Testis (tissue), 2 donors: ENCODE measurements around the gene MSLN.

Experiments used
- POLR2A ChIP-seq: fragments of 450-650 bp; IDR thresholded peaks from one replicate; pipeline ENCODE4 v1.6.1; 2017; ENCODE audit warnings: antibody characterized with exemption, mild to moderate bottlenecking, moderate library complexity
- TF ChIP-seq, protein P1 (sequence below), 3 experiments: fragments of 450-650 bp in 2 of 3; fragments of 200-600 bp in 1 of 3; sonication (generic) in 1 of 3; IDR thresholded peaks; one replicate each; pipeline ENCODE4 v1.5.1; 2016 to 2019; ENCODE audit warnings: antibody characterized with exemption in 3 of 3, mild to moderate bottlenecking in 2 of 3, moderate library complexity in 1 of 3

DNA sequence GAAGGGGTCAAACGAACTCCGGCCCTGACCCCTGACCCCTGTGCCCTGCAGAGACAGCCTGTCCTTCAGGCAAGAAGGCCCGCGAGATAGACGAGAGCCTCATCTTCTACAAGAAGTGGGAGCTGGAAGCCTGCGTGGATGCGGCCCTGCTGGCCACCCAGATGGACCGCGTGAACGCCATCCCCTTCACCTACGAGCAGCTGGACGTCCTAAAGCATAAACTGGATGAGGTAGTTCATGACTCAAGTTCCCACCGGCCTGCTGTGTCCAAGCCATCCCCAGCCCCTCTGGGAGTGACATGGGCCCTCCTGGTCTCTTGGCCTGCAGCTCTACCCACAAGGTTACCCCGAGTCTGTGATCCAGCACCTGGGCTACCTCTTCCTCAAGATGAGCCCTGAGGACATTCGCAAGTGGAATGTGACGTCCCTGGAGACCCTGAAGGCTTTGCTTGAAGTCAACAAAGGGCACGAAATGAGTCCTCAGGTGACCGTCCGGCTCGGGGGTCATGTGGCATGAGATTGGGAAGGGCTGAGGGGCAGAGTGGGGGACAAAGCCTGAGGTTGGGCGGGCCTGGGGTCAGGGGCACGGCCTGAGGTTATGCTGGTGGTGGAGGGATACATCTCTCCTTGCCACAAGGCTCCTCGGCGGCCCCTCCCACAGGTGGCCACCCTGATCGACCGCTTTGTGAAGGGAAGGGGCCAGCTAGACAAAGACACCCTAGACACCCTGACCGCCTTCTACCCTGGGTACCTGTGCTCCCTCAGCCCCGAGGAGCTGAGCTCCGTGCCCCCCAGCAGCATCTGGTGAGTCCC, 5.7 kb downstream of the MSLN start:
- TF ChIP-seq, protein P1, sequence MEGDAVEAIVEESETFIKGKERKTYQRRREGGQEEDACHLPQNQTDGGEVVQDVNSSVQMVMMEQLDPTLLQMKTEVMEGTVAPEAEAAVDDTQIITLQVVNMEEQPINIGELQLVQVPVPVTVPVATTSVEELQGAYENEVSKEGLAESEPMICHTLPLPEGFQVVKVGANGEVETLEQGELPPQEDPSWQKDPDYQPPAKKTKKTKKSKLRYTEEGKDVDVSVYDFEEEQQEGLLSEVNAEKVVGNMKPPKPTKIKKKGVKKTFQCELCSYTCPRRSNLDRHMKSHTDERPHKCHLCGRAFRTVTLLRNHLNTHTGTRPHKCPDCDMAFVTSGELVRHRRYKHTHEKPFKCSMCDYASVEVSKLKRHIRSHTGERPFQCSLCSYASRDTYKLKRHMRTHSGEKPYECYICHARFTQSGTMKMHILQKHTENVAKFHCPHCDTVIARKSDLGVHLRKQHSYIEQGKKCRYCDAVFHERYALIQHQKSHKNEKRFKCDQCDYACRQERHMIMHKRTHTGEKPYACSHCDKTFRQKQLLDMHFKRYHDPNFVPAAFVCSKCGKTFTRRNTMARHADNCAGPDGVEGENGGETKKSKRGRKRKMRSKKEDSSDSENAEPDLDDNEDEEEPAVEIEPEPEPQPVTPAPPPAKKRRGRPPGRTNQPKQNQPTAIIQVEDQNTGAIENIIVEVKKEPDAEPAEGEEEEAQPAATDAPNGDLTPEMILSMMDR (IDR thresholded peaks at IDR 0.05) = no peak
- no peak for TF ChIP-seq POLR2A
